ENCODE data around the gene ARVCF.

- TF ChIP-seq POLR2AphosphoS5 (IDR thresholded peaks at IDR 0.05; ENCODE audit: low read depth, low read length), result no peak
- TF ChIP-seq TAF1 (IDR thresholded peaks at IDR 0.05; ENCODE audit: low read depth, low read length), result no peak
- TF ChIP-seq POLR2A (IDR thresholded peaks at IDR 0.05; ENCODE audit: low read depth, low read length), result no peak
- no peak for TF ChIP-seq PAX5 (IDR thresholded peaks at IDR 0.05; ENCODE audit: insufficient read depth, low read length, severe bottlenecking)
- TF ChIP-seq POU2F2 (IDR thresholded peaks at IDR 0.05; ENCODE audit: low read depth, low read length), result no peak
Observed at GRCh38 chr22:20043997-20044342, 27.3 kb upstream of the ARVCF start.
